ENCODE results near the gene FLCN. TPM values are rescaled to one million over a fixed set of nuclear protein-coding genes. Genes with fewer than 3 reads are reported as not detected.

FLCN gene
- polyA plus RNA-seq, 1 donor from 2014 or later = 34.0 TPM

- Histone ChIP-seq H3K4me3 (ENCODE audit: low read length) (no peak overlapping the region), H3F3A (ENCODE audit: insufficient read depth, low read length, poor library complexity, severe bottlenecking) (no peaks in the 10 kb centered on the region), H3K9ac (ENCODE audit: low read length) (no peak overlapping the region), H3K4me2 (ENCODE audit: low read length) (no peak overlapping the region), H3K27ac (ENCODE audit: low read length) (no peak overlapping the region), H2AFZ (ENCODE audit: low read depth, low read length) (no peak overlapping the region), H3K9me2 (ENCODE audit: insufficient read depth, low read length) (no peaks in the 10 kb centered on the region), H4K20me1 (ENCODE audit: insufficient read depth) (no peaks in the 10 kb centered on the region), H3K79me2 (replicated peaks; ENCODE audit: insufficient read depth, low read length) (no peaks in the 10 kb centered on the region), H3K36me3 (ENCODE audit: insufficient read depth, low read length) (no peaks in the 10 kb centered on the region), H3K9me3 (ENCODE audit: low read length) (no peaks in the 10 kb centered on the region), H3K27me3 (ENCODE audit: insufficient read depth, low read depth, low read length) (no peaks in the 10 kb centered on the region)
- TF ChIP-seq RAD21 (conservative IDR thresholded peaks at IDR 0.05) = no peak
These were observed 22.1 kb downstream of the FLCN start for GRCh38 chr17:17214646-17215436.

GRCh38 chr17:17213775-17214174, 23.2 kb downstream of the FLCN start:
- H2AFZ ChIP-seq (ENCODE audit: low read depth, low read length) = no peak overlapping the region
- no peaks in the 10 kb centered on the region for H3K27me3 ChIP-seq (ENCODE audit: insufficient read depth, low read depth, low read length)
- H3K9me2 ChIP-seq (ENCODE audit: insufficient read depth, low read length) = no peaks in the 10 kb centered on the region
- no peaks in the 10 kb centered on the region for H4K20me1 ChIP-seq (ENCODE audit: insufficient read depth)
- H3K27ac ChIP-seq (ENCODE audit: low read length) = no peak overlapping the region
- no peak overlapping the region for H3K4me2 ChIP-seq (ENCODE audit: low read length)
- no peaks in the 10 kb centered on the region for H3F3A ChIP-seq (ENCODE audit: insufficient read depth, low read length, poor library complexity, severe bottlenecking)
- no peaks in the 10 kb centered on the region for H3K9me3 ChIP-seq (ENCODE audit: low read length)
- no peaks in the 10 kb centered on the region for H3K79me2 ChIP-seq (replicated peaks; ENCODE audit: insufficient read depth, low read length)
- H3K4me3 ChIP-seq (ENCODE audit: low read length) = no peak overlapping the region
- no peak for TF ChIP-seq SMC3 (conservative IDR thresholded peaks at IDR 0.05; ENCODE audit: poor library complexity)
- no peak for TF ChIP-seq CTCF (IDR thresholded peaks at IDR 0.05; ENCODE audit: poor library complexity, severe bottlenecking)
- TF ChIP-seq REST (IDR thresholded peaks at IDR 0.05; ENCODE audit: borderline replicate concordance) = no peak
- no peaks in the 10 kb centered on the region for H3K36me3 ChIP-seq (ENCODE audit: insufficient read depth, low read length)
- H3K9ac ChIP-seq (ENCODE audit: low read length) = no peak overlapping the region

GRCh38 chr17:17207998-17208397, 29.0 kb downstream of the FLCN start:
- no peaks in the 10 kb centered on the region for H3K9me2 ChIP-seq (ENCODE audit: insufficient read depth, low read length)
- H3K79me2 ChIP-seq (replicated peaks; ENCODE audit: insufficient read depth, low read length) = no peaks in the 10 kb centered on the region
- no peak overlapping the region for H3K4me3 ChIP-seq (ENCODE audit: low read length)
- H4K20me1 ChIP-seq (ENCODE audit: insufficient read depth) = no peaks in the 10 kb centered on the region
- H3K4me2 ChIP-seq (ENCODE audit: low read length) = no peak overlapping the region
- no peaks in the 10 kb centered on the region for H3K27me3 ChIP-seq (ENCODE audit: insufficient read depth, low read depth, low read length)
- TF ChIP-seq MXI1 (conservative IDR thresholded peaks at IDR 0.05; ENCODE audit: poor library complexity, severe bottlenecking) (no peak), REST (IDR thresholded peaks at IDR 0.05; ENCODE audit: borderline replicate concordance) (no peak), CTCF (IDR thresholded peaks at IDR 0.05; ENCODE audit: poor library complexity, severe bottlenecking) (no peak), RAD21 (conservative IDR thresholded peaks at IDR 0.05) (no peak), EP300 (conservative IDR thresholded peaks at IDR 0.05; ENCODE audit: poor library complexity, severe bottlenecking) (no peak), TAF1 (IDR thresholded peaks at IDR 0.05; ENCODE audit: low read depth) (no peak), POLR2AphosphoS5 (IDR thresholded peaks at IDR 0.05) (no peak), SMC3 (conservative IDR thresholded peaks at IDR 0.05; ENCODE audit: poor library complexity) (no peak), EZH2 (IDR thresholded peaks at IDR 0.05; ENCODE audit: borderline replicate concordance, insufficient read depth, low read length, poor library complexity, severe bottlenecking) (no peak)
- H3K27ac ChIP-seq (ENCODE audit: low read length) = no peak overlapping the region
- H3K36me3 ChIP-seq (ENCODE audit: insufficient read depth, low read length) = no peaks in the 10 kb centered on the region
- no peak overlapping the region for H3K9ac ChIP-seq (ENCODE audit: low read length)
- no peaks in the 10 kb centered on the region for H3F3A ChIP-seq (ENCODE audit: insufficient read depth, low read length, poor library complexity, severe bottlenecking)
- H3K9me3 ChIP-seq (ENCODE audit: low read length) = no peaks in the 10 kb centered on the region
- no peak overlapping the region for H2AFZ ChIP-seq (ENCODE audit: low read depth, low read length)

All from neural cell (in vitro differentiated cells).